NCI-H345 treated with DMSO at 0.1 percent for 48 hours (cell line): ENCODE measurements around the gene PTS.
"Not testable (repeated sequence)": the region's sequence is repeated elsewhere in the genome, so short reads cannot be mapped to it uniquely, and the experiment has no call there.

ENCODE experiments used
- DNase-seq: peaks from one replicate; lab custom pipeline; 2025; ENCODE audit not compliant: unreplicated experiment; lab: John Stamatoyannopoulos, UW

The PTS gene

DNA sequence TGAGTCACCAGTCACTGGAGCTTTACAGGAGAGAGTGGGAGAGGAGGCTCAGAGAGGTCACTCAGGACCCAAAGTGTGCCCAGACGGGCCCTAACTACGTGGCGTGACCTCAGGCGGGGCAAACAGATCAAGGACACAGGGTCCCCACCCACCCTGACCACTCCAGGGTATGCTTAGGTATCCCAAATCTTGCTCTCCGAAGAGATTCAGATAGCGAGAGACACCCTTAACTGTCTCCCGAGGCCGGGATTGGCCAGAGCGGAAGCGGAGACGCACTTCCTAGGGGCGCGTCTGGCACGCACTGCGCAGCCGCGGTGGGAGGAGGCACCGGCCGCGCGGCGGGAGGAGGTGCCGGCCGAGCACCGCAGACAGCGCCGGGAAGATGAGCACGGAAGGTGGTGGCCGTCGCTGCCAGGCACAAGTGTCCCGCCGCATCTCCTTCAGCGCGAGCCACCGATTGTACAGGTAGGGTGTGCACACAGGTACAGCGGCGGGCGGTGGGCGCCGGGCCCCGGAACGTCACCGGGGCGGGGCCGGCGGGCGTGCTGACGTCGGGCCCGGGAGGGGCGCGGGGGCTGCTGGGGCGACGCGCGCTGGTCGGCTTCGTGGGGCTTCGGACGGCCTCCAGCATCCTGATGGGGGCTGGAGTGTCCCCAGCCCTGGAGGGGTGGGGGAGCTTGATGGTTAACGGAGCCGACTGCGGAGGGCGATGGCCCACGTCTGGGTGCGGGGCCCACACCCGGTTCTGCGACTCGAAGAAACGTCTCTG, at the start of gene PTS:
Gene PTS (plus strand): TSS at position 367 of the 769 bp plus-strand sequence. CDS start 16 bp downstream, at position 383.
- peak; percentile 79 for DNase-seq

DNA sequence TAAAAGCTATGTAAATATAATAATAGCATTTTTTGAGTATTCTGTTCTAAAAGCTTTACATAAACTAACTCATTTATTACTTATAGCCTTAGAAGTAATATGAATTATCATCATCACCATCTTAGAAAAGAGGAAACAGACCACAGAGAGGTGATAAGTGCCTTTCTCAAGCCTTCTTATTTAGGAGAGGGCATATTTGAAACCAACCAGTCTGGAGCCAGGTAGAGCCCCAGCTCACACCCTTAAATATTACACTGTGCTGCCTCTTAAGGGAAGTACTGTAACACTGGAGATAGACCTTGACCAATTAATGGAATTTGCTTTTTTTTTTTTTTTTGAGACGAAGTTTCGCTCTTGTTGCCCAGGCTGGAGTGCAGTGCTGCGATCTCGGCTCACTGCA, 48.6 kb upstream of the PTS start:
- DNase-seq = no peak

DNA sequence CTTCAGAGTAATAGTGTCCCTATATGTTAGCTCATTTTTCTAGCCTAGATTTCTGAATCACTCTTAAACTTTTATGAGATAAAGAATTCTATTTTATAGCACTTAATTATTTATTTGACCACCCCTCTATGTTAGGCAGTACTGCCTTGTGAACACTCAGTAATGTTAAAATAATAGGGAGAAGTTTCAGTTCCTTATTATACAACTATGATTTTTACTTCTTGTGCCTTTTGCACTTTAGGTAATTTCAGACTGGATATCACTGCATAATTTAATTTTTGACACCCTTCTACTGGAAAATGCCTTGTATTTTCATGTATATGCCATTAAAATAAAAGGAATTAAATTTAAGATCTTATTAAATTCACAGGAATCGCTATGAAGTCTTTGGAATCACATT, 47.8 kb upstream of the PTS start:
- DNase-seq = no peak

DNA sequence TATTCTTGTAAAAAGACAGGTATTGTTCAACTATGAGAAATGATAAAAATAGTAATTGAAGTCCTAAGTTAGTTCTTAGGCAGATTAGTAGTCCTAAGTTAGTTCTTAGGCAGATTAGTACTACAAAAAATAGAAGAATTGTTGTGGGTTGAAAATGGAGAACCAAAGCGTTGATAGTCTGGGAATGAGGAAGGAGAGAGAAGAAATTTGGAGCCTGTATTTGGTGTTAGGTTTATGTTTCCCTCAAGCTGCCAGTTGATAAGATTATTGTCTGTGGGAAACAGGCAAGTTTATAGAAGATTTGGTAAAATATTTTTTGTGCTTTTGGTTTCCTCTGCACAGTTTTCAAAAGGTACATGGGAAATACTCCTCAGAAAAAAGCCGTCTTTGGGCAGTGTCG, 47.3 kb upstream of the PTS start:
- DNase-seq = no peak

DNA sequence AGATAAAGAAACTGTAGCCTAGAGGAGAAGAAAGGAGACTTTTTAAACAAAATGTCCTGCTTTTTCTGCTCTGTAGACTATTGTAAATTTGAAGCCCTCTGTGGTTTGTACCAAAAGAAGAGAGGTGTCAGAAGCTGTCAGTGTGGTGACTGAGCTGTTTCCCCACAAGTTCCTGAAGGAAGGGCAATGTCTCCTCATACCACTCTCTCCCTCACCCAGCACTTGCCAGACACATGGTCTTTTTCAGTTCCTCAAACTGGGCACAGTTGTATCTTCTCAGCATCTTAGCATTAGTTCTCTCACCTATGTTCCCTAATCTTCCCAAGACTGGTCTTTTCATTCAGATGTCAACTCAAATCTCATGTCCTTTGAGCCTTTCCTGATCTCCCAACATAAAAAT, 46.6 kb upstream of the PTS start:
- no peak for DNase-seq

DNA sequence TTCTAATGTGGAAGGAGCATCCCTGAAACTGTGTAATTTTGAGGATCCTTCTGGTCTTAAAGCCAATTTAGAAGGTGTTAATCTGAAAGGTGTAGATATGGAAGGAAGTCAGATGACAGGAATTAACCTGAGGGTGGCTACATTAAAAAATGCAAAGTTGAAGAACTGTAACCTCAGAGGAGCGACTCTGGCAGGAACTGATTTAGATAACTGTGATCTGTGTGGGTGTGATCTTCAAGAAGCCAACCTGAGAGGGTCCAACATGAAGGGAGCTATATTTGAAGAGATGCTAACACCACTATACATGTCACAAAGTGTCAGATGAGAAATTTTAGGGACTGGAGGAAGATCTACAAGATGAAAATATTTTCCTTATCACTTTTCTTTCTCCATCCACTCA, 43.4 kb upstream of the PTS start:
- no peak for DNase-seq

DNA sequence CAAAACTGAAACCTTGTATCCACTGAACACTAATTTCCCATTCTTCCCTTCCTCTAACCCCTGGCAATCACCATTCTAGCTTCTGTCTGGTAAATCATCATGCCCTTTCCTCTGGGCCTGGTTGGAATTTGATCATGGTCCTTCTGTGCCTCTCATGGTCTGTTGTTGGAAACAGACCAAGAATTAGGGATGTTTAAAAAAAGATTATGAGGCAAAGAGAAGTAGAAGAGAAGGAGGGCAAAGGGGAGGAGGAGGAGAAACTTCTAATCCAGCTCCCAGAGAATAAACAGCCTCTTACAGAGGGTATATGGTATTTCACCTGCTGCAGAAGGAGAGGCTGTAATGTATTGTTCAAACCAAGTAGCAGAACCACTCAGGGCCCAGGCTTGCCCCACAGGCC, 40.3 kb upstream of the PTS start:
- no peak for DNase-seq

DNA sequence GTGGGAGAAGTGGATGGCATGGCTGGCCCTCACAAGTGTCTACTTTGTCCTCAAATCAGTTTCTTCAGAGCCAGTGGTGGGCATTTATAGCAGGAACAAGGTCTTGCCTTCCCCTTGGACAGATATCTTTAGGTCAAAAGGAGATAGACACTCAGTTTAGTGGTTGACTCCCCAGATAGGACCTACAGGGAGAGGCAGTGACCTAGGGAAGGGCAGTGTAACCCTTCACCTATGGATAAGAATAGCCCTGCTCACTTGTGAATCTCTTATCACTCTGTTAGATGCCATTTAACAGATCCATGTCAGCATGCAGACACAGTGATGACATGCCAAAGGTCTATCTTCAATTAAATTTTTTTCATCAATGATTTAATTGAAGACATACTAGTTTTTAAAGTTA, 39.9 kb upstream of the PTS start:
- no peak for DNase-seq

DNA sequence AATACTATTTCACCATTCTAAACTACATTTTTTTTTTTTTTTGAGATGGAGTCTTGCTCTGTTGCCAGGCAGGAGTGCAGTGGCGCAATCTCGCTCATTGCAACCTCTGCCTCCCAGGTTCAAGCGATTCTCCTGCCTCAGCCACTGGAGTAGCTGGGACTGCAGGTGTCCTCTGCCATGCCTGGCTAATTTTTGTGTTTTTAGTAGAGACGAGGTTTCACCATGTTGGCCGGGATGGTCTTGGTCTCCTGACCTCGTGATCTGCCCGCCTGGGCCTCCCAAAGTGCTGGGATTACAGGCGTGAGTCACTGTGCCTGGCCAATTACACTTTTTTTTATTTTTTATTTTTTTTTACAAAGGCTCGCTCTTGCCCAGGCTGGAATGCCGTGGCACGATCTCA, 31.1 kb upstream of the PTS start:
- not testable (repeated sequence) for DNase-seq

DNA sequence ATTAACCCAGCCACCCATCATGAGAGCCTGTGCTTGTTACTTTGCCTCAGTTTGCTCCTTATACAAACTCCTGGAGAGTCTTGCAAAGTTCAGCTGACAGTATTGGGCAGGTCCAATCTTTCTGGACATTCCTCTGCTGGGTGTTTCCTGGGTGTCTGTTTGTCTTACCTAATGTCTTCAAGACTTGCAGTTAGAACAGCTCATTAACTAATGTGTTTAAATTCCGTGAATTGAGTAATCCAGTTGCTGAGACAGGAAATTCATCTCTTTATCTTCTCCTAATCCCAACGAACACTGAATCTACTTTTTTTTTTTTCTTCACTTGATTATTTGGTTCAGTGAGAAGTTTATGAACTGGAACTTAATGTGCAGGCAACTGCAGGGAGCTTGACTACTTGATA, 30.3 kb upstream of the PTS start:
- DNase-seq = no peak

DNA sequence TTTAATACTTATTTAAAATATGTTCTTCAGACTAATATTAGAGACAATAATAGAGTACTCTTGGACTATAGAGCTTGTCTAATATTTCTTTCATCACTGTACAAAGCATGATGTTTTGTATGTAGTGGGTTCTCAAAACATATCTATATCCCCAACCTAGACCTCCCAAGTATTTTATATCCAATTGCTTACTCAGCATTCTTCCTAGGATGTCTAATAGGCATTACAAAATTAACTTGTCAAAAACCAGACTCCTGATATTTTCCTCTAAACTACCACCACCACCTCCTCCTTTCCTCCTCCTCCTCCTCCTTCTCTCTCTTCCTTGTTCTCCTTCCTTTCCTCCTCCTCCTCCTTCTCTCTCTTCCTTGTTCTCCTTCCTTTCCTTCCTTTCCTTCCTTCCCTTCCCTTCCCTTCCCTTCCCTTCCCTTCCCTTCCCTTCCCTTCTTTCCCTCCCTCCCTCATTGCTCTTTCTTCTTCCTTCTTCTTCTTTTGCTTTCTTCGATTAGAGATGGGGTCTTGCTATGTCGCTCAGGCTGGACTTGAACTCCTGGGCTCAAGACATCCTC, 29.6 kb upstream of the PTS start:
- DNase-seq = no peak

DNA sequence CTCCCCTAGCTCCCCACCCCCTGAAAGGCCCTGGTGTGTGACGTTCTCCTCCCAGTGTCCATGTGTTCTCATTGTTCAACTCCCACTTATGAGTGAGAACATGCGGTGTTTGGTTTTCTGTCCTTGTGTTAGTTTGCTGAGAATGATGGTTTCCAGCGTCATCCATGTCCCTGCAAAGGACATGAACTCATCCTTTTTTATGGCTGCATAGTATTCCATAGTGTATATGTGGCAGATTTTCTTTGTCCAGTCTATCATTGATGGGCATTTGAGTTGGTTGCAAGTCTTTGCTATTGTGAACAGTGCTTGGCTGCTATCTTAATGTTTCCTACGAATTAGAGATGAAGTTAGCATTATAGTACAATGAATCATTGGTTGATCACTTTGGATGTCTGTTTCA, 27.1 kb upstream of the PTS start:
- not testable (repeated sequence) for DNase-seq

DNA sequence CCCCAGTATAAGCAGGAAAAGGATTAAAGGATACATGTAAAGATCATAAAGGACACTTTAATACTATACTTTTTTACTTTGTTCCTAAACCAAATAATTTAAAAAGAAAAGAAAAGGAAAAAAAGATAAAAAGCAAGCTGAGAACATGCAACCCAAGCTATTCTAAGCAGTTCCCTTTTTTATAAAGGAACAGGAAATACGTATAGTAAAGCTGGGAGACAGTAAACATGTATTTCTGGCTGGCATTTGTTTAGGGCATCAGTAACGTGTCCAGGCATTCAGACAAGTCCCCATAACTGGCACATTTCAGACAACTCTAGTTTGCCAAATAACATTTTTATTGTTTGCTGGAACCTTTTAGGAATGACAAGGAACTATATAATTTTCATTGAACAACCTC, 26.0 kb upstream of the PTS start:
- DNase-seq = no peak

DNA sequence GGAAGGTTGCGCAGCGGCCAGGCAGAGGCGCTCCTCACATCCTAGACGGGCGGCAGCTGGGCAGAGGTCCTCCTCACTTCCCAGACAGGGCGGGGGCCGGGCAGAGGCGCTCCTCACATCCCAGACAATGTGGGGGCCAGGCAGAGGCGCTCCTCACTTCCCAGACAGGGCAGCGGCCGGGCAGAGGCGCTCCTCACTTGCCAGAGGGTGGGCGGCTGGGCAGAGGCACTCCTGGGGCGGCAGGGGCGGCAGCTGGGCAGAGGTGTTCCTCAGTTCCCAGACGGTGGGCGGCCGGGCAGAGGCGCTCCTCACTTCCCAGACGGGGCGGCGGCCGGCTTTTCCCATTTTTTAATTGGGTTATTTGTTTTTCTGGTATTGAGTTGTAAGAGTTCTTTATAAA, 20.2 kb upstream of the PTS start:
- no peak for DNase-seq

DNA sequence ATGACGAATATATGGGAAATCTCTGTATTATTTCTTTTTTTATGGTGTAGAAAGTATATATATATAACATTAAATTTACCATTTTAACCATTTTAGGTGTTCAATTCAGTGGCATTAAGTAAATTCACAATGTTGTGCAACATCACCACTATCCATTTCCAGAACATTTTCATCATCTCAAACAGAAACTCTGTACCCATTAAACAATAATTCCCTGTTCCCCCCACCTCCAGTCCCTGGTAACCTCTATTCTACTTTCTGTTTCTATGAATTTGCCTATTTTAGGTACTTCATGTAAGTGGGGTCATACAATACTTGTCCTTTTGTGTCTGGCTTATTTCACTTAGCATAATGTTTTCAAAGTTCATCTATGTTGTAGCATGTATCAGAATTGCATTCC, 15.3 kb upstream of the PTS start:
- DNase-seq = no peak

DNA sequence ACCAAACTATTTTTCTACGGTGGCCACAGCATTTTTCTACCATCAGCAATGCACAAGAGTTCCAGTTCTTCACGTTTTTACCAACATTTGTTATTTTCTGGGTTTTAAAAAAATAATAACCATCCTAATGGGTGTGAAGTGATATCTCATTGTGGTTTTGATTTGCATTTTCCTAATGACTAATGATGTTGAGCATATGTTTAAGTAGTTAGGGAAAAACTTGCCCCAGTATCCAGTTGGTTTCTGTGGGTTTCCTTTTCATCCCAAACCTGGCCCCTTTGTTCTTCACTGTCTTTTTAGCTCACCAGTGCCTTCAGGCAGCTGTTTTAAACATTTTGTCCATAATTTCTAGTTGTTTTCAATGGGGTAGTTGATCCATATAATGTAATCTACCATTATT, 14.7 kb upstream of the PTS start:
- DNase-seq = no peak

DNA sequence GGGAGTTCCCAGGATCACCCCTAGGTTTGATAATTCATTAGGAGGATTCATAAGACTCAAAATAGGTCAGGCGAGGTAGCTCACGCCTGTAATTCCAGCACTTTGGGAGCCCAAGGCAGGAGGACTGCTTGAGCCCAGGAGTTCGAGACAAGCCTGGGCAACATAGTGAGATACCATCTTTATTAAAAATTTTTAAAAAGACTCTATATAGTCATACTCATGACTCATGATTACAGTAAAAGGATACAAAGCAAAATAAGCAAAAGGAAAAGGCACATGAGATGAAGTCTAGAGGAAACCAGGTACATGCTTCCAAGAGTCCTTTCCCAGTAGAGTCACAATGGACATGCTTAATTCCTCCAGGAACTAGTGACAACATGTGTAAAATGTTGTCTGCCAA, 13.9 kb upstream of the PTS start:
- DNase-seq = no peak

DNA sequence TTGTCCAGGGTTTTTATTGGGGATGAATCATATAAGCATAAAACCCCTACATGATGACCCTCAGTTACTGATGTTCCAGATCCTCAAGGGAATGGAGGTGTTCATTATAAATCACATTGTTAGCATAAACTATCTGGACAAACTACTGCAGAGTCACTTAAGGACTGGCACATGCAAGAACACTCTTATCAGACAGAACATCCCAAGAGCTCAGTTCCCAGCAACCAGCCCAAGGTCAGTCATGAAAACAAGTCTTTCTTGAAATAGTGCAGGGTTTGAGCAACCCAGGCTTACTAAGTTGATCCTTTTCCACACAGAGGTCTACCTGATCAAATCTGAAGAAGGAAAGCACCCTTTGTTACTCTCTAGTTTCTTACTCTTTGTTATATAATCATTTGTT, 13.5 kb upstream of the PTS start:
- DNase-seq = no peak

DNA sequence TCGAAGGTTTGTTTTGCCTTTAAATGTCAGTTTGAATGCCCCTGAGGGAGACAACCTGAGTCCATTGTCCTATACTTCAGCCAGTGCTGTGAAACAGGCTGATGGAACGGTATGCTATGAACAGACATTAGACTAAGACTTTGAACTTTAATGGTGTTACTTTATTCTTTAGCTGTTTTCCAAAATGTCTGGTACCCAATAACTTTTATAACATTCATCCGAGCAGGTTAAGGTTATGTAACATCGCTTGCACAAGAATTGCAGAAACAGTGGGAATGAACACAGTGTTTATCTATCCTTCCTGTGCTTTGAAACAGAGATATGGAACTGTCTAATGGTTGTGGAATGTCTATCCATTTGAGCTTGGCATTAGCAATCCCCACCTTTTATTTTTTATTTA, 12.5 kb upstream of the PTS start:
- no peak for DNase-seq

DNA sequence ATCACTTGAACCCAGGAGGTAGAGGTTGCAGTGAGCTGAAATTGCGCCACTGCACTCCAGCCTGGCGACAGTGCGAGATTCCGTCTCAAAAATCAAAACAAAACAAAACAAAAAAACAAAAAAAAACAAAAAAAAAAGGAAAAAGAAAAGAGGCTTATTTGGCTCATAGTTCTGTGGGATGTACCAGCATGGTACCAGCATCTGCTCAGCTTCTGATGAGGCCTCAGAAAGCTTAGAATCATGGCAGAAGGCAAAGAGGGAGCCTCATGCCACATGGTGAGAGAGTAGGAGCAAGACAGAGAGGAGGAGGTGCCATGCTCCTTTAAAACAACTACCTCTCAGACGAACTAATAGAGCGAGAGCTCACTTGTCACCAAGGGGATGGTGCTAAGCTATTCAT, 10.6 kb upstream of the PTS start:
- no peak for DNase-seq

DNA sequence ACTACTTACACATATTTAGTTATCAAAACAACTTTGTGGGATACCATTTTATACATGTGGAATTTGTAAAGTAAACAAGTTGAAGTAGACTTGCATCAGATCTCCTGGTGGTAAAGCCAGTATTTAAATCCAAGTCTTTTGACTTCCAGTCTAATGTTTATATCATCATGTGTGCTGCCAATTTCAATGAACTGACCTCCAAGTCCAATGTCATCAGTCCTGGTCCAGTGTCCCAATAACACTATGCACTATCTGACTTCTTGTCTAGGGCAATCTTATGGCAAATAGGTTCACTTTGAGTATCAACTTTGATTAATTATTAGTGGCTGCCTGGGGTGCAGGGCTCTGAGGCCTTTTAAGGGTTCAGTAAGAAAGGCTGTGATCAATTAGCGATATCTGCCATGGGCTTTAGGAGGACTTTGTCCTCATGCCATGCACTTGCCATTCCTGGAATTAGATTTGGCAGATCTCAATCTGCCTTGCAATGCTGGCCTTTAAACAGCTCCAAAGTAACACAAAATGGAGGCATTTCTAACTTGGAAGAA, 9.6 kb upstream of the PTS start:
- no peak for DNase-seq

DNA sequence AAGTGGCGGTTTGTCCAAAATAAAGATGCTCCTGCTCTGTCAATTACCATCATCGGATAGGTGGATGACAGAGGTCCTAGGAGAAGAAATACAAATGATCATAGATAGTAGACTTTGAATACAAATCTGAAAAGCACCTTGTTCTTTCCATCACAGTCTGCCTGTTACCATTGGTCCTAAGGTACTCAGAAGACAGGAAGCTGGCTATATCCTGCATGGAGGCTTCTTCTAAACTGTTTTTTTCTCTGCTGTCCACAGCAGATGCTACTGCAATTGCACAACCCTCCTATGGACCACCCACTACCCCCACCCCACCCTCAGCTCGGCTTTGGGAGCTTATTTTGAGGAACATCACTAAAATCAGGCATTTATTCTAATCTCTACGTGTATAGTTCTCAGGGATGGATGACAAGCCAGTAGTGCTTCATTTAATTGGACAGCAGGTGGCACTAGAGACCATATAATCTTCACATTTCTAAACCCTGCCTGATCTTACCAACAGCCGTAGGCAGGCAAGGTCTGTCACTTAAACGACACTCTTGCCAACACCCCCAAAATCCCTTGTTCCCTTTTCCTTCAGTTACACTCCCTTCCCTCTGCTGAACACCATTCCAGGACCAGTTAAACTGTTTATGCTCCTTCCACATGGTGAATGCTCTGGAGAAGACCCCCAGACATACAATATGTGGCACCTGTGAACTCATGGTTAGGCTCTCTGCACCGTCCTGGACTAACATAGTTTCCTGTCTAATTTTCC, 6.6 kb upstream of the PTS start:
- peak; percentile 76 for DNase-seq
